ENCODE measurements around the gene MAP3K20.

GRCh38 chr2:173032032-173032431 lies 43.6 kb upstream of the MAP3K20 start:
- TF ChIP-seq POLR2AphosphoS5 (IDR thresholded peaks at IDR 0.05), result no peak
- no peak for TF ChIP-seq CTCF (IDR thresholded peaks at IDR 0.05)

Data from transverse colon (tissue), 4 donors.